NCI-H526 (cell line): ENCODE results near the gene TAF4.
A peak's percentile ranks its signal among the peaks of the same experiment; 100 is the strongest.

Experiments used
- DNase-seq, 2 experiments: peaks; one replicate each; lab custom pipeline; 2025; lab: John Stamatoyannopoulos, UW

Gene TAF4

DNA sequence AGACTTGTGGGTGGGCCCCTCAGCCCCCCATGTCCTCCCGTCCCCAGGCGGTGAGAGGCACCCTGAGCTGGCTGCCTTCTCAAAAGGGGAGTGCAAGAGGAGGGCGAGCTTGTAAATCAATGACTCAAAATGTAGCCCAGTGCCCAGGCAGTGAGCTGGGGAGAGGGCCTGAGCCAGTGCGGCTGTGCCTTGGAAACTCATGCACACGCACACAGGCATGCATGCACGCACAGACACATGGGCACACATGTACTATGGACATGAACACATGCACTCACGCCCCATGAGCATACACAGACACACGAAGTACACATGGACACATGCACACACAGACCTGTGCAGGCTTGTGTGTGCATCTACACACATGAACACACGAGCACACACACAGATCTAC is 133.5 kb downstream of the TAF4 start:
- DNase-seq: no peak

DNA sequence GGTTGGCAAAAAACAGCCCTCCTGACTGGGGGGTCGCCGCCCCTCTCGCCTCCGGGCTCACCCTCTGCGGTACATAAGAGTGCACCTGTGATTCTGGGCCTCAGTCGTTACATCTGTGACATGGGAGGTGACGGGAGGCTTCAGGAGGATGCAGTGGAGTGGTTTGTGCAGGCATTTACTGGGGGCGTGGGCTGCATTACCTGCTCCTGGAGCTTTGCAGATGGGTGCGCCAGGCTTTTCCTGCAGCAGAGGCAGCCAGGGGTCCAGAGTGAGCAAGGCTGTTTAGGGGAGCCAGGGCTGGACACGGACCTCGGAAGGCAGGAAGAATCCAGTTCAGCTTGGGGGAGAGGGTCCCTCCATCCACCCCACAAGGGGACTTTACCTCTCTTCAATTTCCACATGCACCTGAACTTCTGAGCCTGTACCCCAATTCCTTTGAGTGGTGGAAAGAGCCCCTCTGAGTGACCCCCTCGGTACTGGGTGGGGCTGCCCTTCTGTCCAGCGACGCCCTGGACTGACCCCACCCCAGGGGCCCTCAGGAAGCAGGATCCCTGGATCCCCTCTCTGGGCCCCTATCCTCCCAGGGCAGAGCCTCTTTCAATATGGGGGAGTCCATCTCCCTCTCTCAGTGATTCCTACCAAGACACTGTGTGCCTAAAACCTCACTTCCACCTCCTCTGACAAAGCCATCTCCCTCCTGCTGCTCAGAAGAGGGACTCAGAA is 134.0 kb downstream of the TAF4 start:
- DNase-seq: no peak

DNA sequence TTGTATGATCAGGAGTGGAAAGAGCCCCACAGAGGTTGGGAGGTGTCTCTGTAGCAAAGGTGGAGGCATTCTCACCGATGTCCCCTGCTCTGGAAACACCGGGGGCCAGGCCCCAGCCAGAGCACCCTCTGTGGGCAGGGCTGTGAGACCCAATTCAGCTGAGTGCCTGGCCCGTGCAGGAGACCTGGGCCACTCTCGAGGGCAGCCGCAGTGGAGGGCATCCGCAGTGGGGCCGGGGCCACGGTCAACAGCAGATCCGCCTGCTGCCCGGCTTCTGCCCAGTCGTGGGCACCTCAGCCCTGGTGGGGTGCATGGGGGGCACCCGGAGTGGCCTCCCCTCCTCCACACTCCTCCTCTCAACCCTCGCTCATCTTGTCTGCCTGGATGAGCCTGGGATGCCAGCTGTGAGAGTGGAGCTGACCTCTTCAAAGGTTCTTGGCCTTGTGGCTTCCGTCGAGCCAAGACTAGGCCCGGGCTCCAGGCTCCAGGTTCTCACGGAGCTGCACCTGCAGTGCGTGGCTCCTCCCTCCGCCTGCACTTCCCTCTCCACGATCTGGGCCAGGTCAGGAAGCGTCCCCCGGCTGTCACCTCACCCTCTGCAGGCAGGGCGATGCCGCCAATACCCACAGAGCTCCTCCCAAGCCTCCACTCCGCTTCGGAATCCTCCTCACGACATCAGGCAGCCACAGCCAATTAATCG is 134.8 kb downstream of the TAF4 start:
- DNase-seq: no peak

DNA sequence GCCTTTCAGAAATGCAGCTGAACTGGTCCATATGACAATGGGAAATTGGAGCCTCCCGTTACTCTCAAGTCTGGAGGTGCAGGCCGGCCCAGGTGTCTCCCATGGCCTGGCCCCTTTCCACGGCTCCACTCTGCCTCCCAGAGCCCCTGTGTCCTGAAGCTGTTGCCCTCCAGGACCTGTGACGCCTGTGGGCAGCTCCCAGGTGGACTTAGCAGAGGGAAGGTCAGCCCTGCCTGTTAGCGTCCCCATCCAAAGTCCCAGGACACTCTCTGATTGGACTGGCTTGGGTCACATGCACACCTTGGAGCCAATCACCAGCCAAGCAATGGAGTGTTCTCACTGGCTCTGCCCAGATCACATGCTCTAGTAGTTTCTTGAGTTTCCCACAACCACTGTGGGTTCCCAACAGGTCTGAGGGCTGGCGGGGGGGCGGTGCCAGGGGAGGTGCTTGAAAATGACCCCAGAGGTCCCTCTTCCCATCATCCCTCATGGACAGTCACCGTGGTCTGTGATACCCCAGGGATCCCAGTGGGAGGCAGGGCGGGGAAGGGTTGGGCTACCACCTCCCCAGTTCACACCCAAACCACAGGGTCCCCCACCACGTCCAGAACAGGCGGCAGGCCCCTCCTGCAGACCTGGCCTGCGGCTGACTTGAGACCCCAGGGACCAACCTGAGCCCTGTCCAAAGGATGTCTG is 135.6 kb downstream of the TAF4 start:
- no peak for DNase-seq

DNA sequence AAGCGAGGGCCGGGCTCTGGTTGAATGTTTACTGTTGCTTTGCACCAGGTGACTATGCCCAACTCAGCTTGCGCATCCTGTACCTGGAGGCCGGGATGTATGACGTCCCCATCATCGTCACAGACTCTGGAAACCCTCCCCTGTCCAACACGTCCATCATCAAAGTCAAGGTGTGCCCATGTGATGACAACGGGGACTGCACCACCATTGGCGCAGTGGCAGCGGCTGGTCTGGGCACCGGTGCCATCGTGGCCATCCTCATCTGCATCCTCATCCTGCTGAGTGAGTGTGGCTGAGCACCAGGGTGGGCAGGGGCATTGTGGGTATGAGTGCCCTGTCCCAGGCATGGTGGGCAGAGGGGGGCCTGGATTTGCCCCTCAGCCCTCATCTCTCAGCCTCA is 136.1 kb downstream of the TAF4 start:
- no peak for DNase-seq

DNA sequence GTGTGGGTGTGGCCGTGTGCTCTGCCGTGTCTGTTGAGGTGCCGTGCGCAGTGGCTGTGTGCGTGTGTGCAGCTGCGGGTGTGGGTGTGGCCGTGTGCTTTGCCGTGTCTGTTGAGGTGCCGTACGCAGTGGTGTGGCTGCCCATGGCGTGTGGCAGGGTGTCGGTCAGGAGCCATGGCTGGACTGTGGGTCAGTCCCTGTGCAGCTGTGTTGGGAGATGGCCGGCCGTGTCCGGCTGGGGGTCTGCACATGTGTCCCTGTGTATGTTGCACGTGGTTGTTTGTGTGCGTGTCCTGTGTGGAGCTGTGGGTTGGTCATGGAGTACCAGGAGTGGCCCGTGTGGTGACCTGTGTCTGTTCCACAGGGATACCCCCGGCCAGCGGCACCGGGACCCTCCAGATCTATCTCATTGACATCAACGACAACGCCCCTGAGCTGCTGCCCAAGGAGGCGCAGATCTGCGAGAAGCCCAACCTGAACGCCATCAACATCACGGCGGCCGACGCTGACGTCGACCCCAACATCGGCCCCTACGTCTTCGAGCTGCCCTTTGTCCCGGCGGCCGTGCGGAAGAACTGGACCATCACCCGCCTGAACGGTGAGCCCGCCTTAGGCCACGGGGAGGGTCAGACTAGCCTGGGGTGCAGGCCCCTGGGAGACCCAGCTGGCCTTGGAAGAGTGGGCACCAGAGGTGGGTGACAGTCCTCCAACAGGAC is 137.7 kb downstream of the TAF4 start:
- DNase-seq: no peak

DNA sequence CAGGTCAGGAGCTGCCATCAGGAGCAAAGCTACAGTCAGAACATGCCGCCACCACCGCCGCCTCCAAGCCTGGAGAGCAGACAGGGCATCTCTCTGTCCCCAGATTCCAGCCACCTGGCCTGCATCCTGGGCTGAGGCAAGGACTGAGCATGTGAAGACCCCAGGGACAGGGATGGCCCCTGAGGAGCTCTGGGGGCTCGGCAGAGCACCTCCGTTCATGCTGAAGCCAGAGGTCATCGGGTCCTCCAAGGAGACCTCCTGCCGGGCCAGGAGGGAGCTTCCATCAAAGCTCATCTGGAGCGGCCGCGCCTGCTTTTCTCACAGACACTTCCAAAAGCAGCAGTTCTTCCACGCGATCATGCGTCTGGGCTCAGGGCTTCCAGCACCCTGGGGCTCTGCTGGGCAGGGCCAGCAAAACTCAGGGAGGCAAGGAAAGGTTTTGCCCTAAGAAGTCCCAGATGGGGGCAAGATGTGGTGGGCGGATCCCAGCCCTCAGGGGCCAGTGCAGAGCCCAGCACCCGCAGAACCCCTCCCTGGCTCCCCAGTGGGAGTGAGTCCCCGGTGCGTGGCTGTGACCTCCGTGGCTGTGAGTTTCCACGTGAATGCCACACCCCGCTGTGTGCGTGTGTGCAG is 138.4 kb downstream of the TAF4 start:
- peak in 1 of 2 experiments; percentile 31 for DNase-seq

DNA sequence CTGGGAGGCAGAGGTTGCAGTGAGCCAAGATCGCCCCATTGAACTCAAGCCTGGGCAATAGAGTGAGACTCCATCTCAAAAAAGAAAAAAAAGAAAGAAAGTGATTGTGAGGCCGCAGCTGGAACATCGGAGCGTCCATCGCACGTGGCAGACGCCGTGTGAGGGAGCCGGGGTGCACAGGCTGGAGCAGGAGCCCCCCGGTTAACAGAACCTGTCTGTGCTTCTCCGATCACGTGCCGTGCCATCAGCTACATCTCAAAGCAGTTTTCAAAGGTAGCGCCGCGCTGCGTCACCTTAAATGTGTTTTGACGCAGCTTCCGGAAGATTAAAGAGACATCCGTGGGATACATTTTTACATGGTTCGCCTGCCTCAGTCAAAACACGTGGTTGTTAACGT is 138.9 kb downstream of the TAF4 start:
- DNase-seq: peak in 1 of 2 experiments; percentile 26

DNA sequence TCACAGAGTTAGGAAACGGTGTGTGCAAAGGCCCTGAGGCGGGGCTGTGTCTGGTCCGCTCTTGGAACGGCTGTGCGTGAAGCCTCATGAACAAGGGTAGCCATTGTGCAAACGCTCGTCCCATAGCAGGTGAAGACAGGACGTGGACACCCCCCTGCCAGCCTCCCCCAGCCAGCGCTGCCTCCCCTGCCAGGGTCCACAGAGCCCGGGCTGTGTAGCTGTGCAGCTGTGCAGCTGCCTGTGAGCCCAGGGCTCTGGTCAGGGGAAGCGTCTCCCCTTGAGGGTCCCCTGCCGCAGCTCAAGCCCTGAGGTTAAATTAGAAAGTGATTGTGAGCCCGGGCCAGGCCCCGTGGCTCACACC is 139.4 kb downstream of the TAF4 start:
- DNase-seq: no peak

DNA sequence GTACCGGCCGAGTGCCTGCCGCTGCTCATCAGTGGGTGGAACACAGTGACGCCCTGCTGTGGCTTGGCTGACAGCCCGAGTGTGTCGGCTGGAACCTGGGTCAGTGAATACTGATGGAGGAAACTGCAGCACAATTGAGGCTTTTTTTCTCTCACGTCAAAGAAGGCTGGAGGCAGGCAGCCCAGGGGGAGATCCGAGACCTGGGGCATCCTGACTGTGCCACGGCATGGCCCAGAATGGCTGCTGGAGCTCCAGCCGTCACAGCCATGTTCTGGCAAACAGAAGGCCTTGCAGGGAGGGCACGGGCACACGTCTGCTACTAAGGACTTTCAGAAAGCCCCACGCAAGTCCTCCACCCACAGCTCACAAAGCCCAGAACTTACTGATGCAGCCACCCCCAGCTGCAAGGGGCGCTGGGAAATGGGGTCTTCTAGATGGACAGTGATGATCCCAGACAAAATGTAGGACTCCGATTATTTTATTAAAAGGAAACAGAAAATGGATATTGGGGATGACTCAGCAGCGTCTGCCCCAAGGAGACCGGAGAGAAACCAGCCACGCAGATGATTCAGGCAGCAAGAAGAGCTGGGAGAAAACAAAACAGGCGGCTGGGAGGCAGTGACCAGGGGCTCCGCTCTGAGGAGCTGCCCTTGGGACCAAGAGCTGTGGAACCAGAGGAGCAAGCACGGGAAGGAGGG is 140.0 kb downstream of the TAF4 start:
- DNase-seq: no peak

DNA sequence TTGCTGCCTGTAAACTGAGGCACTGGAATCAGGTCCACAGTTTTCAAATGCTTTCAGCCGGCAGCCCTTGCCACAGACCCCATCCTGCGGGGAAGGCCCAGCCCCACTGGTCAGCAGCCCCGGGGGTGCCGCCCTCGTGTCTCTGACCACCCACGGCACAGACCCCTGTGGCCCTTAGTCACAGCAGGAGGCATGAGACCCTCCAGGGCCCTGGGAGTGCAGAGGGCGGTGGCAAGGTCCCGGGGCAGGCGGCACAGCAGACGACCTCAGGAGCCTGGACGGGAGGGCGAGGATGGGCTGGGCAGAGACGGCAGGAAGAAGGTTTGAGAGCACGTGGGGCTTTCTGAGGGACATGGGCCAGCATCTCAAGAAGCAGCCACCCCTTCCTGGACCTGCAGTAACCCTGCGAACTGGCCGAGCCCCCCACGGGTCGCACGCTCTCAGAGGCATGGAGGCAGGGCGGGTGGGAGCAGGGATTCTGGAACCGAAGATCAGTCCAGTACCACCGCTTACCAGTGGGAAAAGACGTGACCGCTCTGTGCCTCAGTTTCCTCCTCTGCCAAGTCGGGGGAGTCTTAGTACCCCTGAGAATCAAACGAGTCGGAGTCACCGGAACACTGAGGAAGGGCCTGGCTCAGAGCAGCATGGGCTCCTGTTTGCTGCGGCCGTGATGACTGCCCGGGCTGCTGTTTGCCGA is 140.7 kb downstream of the TAF4 start:
- no peak for DNase-seq
